Stomach smooth muscle (tissue), 2 donors: ENCODE results near the gene JCAD.

Source experiments
- H3K27ac ChIP-seq: one replicate; pipeline ENCODE4 v1.7.0; 2013; ENCODE audit warnings: mild to moderate bottlenecking, low read length, inconsistent platforms
- H3K27me3 ChIP-seq, 2 donors: one replicate each; pipeline ENCODE4 v1.7.0; 2013; ENCODE audit warnings: low read length in 2 of 2; ENCODE audit not compliant: insufficient read depth in 2 of 2, control insufficient read depth in 1 of 2
- H3K36me3 ChIP-seq, 2 donors: one replicate each; pipeline ENCODE4 v1.7.0; 2013; ENCODE audit warnings: low read length in 2 of 2; ENCODE audit not compliant: control insufficient read depth in 2 of 2, insufficient read depth in 2 of 2
- H3K4me1 ChIP-seq: one replicate; pipeline ENCODE4 v1.7.0; 2013; ENCODE audit warnings: low read length; ENCODE audit not compliant: control insufficient read depth, insufficient read depth
- H3K4me3 ChIP-seq, 2 donors: one replicate each; pipeline ENCODE4 v1.7.0; 2013; ENCODE audit warnings: low read length in 2 of 2
- H3K9ac ChIP-seq, 2 donors: one replicate each; pipeline ENCODE4 v1.7.0; 2013; ENCODE audit warnings: low read length in 2 of 2, mild to moderate bottlenecking in 1 of 2
- H3K9me3 ChIP-seq, 2 donors: one replicate each; pipeline ENCODE4 v1.7.0; 2013; ENCODE audit warnings: low read length in 2 of 2; ENCODE audit not compliant: control insufficient read depth in 2 of 2
- donor health status: healthy.
- donor health status: Pancreatic carcinoma.

The JCAD gene

GRCh38 chr10:30036341-30036740, 23.0 kb downstream of the JCAD start:
- Histone ChIP-seq H3K36me3 (no peaks in the 10 kb centered on the region), H3K4me1 (no peaks in the 10 kb centered on the region), H3K27me3 (no peaks in the 10 kb centered on the region), H3K27ac (no peak overlapping the region), H3K9me3 (no peaks in the 10 kb centered on the region), H3K9ac (no peak overlapping the region), H3K4me3 (no peak overlapping the region)

- Histone ChIP-seq H3K9ac (no peak overlapping the region), H3K4me3 (no peak overlapping the region), H3K27ac (no peak overlapping the region), H3K9me3 (no peaks in the 10 kb centered on the region), H3K27me3 (no peaks in the 10 kb centered on the region), H3K4me1 (peaks cover 10% of the 10 kb centered on the region), H3K36me3 (peaks cover 0 to under 1% of the 10 kb centered on the region in 2 donors)
Observed at GRCh38 chr10:30034433-30035137, 24.8 kb downstream of the JCAD start.

DNA sequence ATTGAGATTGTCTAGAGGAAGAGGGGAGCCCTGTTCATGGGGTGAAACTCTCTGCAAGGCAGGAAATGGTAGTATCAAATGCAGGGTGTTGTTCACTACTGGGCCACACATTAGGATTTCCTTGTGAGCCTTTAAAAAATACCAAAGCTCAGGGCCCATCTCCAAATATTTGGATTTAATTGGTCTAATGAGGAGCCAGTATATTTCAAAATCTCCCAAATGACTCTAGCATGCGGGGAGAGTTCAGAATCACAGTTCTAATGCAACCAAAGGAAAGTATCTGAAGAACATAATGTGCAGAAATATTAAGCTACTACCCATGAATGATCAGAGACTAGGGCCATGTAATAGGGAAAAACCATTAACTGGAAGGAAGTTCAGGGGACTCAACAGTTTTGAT, 27.3 kb downstream of the JCAD start:
- Histone ChIP-seq H3K27ac (no peak overlapping the region), H3K4me1 (peaks cover 27% of the 10 kb centered on the region), H3K9ac (no peak overlapping the region), H3K27me3 (no peaks in the 10 kb centered on the region), H3K36me3 (peaks cover 0 to 3% of the 10 kb centered on the region in 2 donors), H3K4me3 (no peak overlapping the region), H3K9me3 (no peaks in the 10 kb centered on the region)

- peaks cover 28% of the 10 kb centered on the region for H3K4me1 ChIP-seq
Observed at GRCh38 chr10:30029872-30030256, 29.5 kb downstream of the JCAD start.

DNA sequence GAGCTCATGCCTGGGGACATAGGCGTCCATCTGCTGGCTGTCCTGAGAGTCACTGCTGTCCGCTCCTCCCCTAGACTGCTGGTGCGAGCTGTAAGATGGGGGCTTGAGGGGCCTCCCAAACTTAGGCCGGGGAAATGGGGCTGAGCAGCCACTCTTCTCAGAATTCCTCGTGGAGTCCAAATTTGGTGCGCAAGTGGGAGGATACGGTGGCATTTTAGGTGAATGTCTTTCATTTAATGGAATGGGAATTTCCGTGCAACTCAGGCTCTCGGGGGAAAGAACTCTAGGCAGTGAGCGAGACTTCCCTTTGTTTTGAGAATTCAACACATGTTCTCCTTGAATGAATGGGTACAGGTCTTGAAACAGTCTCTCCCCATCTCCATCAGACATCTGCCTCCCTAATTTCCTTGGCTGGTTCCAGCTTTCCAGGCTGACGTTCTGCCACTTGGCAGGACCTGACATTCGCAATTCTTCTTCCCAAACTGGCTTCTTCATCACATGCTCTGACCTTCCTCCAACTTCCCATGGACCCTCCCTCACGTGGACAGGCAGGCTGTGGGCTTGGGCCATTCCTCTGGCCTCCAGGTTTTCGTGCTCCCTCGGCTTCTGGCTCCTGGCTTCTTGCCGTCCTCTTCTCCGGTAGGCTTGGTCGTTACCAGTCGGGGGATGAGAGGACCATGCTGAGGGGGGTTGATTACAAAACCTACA, 30.1 kb downstream of the JCAD start:
- Histone ChIP-seq H3K27me3 (no peaks in the 10 kb centered on the region), H3K4me1 (peaks cover 28% of the 10 kb centered on the region), H3K9ac (no peak overlapping the region), H3K4me3 (no peak overlapping the region), H3K27ac (no peak overlapping the region), H3K9me3 (no peaks in the 10 kb centered on the region), H3K36me3 (peaks cover 0 to 3% of the 10 kb centered on the region in 2 donors)

More at GRCh38 chr10:30029872-30030256, 29.5 kb downstream of the JCAD start:
- no peak overlapping the region for H3K27ac ChIP-seq
- H3K4me3 ChIP-seq, result no peak overlapping the region
- H3K9ac ChIP-seq, result no peak overlapping the region
- H3K9me3 ChIP-seq, result no peaks in the 10 kb centered on the region
- peaks cover 0 to 3% of the 10 kb centered on the region in 2 donors for H3K36me3 ChIP-seq
- no peaks in the 10 kb centered on the region for H3K27me3 ChIP-seq

- Histone ChIP-seq H3K9me3 (no peaks in the 10 kb centered on the region), H3K4me1 (peaks cover 28% of the 10 kb centered on the region), H3K27ac (no peak overlapping the region), H3K36me3 (peaks cover 0 to 3% of the 10 kb centered on the region in 2 donors), H3K4me3 (no peak overlapping the region), H3K27me3 (no peaks in the 10 kb centered on the region), H3K9ac (no peak overlapping the region)
Observed at GRCh38 chr10:30028738-30029030, 30.7 kb downstream of the JCAD start.

DNA sequence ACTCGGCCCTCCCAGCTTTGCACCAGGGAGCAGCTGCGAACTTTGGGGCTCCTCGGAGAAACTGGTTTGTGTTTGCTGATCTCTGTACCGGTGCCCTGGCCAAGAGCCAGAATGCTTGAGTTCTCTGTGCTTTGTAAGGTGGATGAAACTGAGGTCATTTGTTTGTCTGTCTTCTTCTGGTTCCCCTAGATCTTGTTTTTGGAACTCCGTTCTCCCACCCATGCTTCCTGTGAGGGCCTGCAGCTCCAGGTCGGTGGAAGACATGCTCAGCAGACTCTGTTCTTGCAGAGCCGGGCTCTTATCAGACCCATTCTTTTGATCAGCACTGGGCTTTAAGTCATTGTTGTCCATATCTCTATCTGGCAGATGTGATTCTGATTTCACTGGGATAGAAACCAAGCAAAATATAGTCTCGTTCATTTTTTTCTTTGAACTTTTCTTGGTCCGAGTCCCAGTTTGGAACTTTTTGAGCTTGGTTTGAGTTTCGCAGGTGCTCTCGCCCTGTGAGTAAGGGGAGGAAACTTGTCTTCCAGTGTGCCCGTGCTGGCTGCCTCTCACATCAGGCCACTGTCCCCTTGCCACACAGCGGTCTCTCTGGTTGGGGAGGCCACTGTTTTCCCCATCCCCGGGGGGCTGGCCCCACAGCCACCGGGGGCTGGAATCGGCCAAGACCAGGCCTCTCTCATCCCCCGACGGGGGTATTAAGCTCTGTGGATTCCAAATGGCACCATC, 31.2 kb downstream of the JCAD start:
- Histone ChIP-seq H3K27me3 (no peaks in the 10 kb centered on the region), H3K9me3 (no peaks in the 10 kb centered on the region), H3K27ac (no peak overlapping the region), H3K4me3 (no peak overlapping the region), H3K36me3 (peaks cover 0 to 3% of the 10 kb centered on the region in 2 donors), H3K9ac (no peak overlapping the region), H3K4me1 (peaks cover 28% of the 10 kb centered on the region)

DNA sequence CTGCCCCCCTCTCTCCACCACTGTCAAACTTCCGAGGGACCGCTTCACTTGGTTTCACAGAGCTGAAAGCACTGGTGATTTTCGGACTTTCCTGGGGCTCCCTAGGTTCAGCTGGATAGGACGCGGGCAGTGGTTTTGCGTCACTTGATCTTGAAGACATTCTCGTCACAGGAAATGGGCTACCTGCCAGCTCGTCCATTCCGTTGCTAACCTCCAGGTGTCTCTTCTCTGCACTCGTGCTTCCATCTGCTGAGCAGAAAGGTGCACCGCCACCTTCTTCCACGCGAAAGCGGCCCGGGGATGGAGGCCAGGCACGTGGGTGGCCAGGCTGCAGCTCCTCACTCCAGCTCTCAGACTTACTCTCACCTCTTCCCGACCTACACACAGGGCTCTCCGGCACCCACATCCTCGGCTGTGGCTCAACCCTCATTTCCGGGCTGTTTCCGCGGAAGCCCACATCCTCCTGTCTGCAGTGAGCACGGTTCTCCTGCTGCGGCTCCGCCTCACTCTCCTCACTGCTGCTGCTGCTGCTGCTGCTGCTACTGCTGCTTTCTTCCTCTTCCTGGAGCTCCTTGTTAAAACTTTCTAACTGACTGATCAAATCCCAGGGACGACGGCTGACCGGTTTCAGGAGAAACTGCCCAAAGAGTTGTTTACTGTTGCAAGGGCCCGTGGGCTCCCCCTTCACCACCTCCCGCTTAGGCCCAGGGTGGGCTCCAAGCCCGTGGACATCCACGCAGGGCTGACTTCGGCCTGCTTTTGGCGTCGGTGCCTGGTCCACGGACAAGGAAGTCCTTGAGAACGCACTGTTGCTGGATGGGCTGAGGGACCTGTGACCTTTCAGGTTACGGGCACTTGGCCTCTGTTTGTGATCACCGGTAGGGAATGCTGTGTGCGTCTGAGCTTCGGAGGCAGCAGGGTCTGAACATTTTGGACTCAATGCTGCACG, 32.1 kb downstream of the JCAD start:
- Histone ChIP-seq H3K9ac (no peak overlapping the region), H3K4me3 (no peak overlapping the region)

GRCh38 chr10:30026578-30026977, 32.8 kb downstream of the JCAD start:
- H3K9me3 ChIP-seq, result no peaks in the 10 kb centered on the region
- H3K27ac ChIP-seq, result no peak overlapping the region
- no peaks in the 10 kb centered on the region for H3K27me3 ChIP-seq
- peaks cover 0 to 3% of the 10 kb centered on the region in 2 donors for H3K36me3 ChIP-seq
- H3K4me1 ChIP-seq, result peaks cover 28% of the 10 kb centered on the region
- no peak overlapping the region for H3K9ac ChIP-seq
- no peak overlapping the region for H3K4me3 ChIP-seq

More for the DNA sequence above, 32.1 kb downstream of the JCAD start:
- Histone ChIP-seq H3K36me3 (peaks cover 0 to 3% of the 10 kb centered on the region in 2 donors), H3K9me3 (no peaks in the 10 kb centered on the region), H3K27ac (no peak overlapping the region), H3K4me1 (peaks cover 28% of the 10 kb centered on the region), H3K27me3 (no peaks in the 10 kb centered on the region)

GRCh38 chr10:30026080-30026479, 33.3 kb downstream of the JCAD start:
- H3K9me3 ChIP-seq, result no peaks in the 10 kb centered on the region
- H3K9ac ChIP-seq, result no peak overlapping the region
- no peak overlapping the region for H3K4me3 ChIP-seq
- H3K27ac ChIP-seq, result no peak overlapping the region
- no peaks in the 10 kb centered on the region for H3K27me3 ChIP-seq
- H3K4me1 ChIP-seq, result peaks cover 28% of the 10 kb centered on the region
- peaks cover 0 to 3% of the 10 kb centered on the region in 2 donors for H3K36me3 ChIP-seq
